ENCODE results near the gene CELF6.

GRCh38 chr15:72302955-72303354 lies 17.0 kb downstream of the CELF6 start:
- no peak for TF ChIP-seq SMC3 (IDR thresholded peaks at IDR 0.05; ENCODE audit: low read depth, low read length)
- TF ChIP-seq SIN3A (IDR thresholded peaks at IDR 0.05; ENCODE audit: borderline replicate concordance, low read depth, low read length) = no peak
- no peak for TF ChIP-seq CTCF (IDR thresholded peaks at IDR 0.05)
- TF ChIP-seq EZH2phosphoT487 (IDR thresholded peaks at IDR 0.05; ENCODE audit: borderline replicate concordance, low read depth) = no peak
